Measurements from ENCODE around the gene INPP5A. TPM values are rescaled to one million over a fixed set of nuclear protein-coding genes. Genes with fewer than 3 reads are reported as not detected.

Gene INPP5A
- polyA plus RNA-seq, 4 donors: 21.1 to 25.0 (median 22.8) TPM

- 81 to 87% (median 83%) methylated on average over 11 of the region's 11 CpGs for WGBS, 3 donors
- H3K36me3 ChIP-seq (ENCODE audit: control insufficient read depth in 3 of 3, insufficient read depth in 2 of 3, low read depth in 1 of 3, low read length in 3 of 3): peaks cover 0 to 14% (median 0%) of the 10 kb centered on the region in 3 donors
- H3K4me3 ChIP-seq (ENCODE audit: low read depth in 1 of 3, low read length in 3 of 3): no peak overlapping the region
- FAIRE-seq (no peak), DNase-seq (no peak)
- H3K27ac ChIP-seq (ENCODE audit: low read depth in 1 of 3, low read length in 2 of 3): no peak overlapping the region
- H3K9me3 ChIP-seq (ENCODE audit: control insufficient read depth in 2 of 2, insufficient read depth in 1 of 2, low read depth in 1 of 2, low read length in 1 of 2): no peaks in the 10 kb centered on the region
- H3K4me1 ChIP-seq (ENCODE audit: control insufficient read depth in 3 of 3, insufficient read depth in 2 of 3, low read depth in 1 of 3, low read length in 2 of 3): peaks cover 0 to 25% (median 8%) of the 10 kb centered on the region in 3 donors
- H3K27me3 ChIP-seq (ENCODE audit: control insufficient read depth in 3 of 3, insufficient read depth in 3 of 3, low read length in 3 of 3): no peaks in the 10 kb centered on the region
These were observed 3.5 kb downstream of the INPP5A start for GRCh38 chr10:132541129-132541528.

GRCh38 chr10:132541601-132542011 lies 4.0 kb downstream of the INPP5A start:
- no peaks in the 10 kb centered on the region for H3K27me3 ChIP-seq (ENCODE audit: control insufficient read depth in 3 of 3, insufficient read depth in 3 of 3, low read length in 3 of 3)
- no peak overlapping the region for H3K27ac ChIP-seq (ENCODE audit: low read depth in 1 of 3, low read length in 2 of 3)
- no peaks in the 10 kb centered on the region for H3K9me3 ChIP-seq (ENCODE audit: control insufficient read depth in 2 of 2, insufficient read depth in 1 of 2, low read depth in 1 of 2, low read length in 1 of 2)
- peaks cover 3 to 24% (median 8%) of the 10 kb centered on the region in 3 donors for H3K4me1 ChIP-seq (ENCODE audit: control insufficient read depth in 3 of 3, insufficient read depth in 2 of 3, low read depth in 1 of 3, low read length in 2 of 3)
- peaks cover 0 to 16% (median 0%) of the 10 kb centered on the region in 3 donors for H3K36me3 ChIP-seq (ENCODE audit: control insufficient read depth in 3 of 3, insufficient read depth in 2 of 3, low read depth in 1 of 3, low read length in 3 of 3)
- no peak overlapping the region for H3K4me3 ChIP-seq (ENCODE audit: low read depth in 1 of 3, low read length in 3 of 3)
- DNase-seq: no peak
- no peak for FAIRE-seq
- 63 to 65% (median 64%) methylated on average over 3 of the region's 3 CpGs for WGBS, 3 donors

- Histone ChIP-seq H3K27ac (ENCODE audit: low read depth in 1 of 3, low read length in 2 of 3) (no peak overlapping the region), H3K4me1 (ENCODE audit: control insufficient read depth in 3 of 3, insufficient read depth in 2 of 3, low read depth in 1 of 3, low read length in 2 of 3) (peaks cover 5 to 26% (median 8%) of the 10 kb centered on the region in 3 donors), H3K36me3 (ENCODE audit: control insufficient read depth in 3 of 3, insufficient read depth in 2 of 3, low read depth in 1 of 3, low read length in 3 of 3) (peaks cover 0 to 16% (median 0%) of the 10 kb centered on the region in 3 donors), H3K27me3 (ENCODE audit: control insufficient read depth in 3 of 3, insufficient read depth in 3 of 3, low read length in 3 of 3) (no peaks in the 10 kb centered on the region), H3K4me3 (ENCODE audit: low read depth in 1 of 3, low read length in 3 of 3) (no peak overlapping the region), H3K9me3 (ENCODE audit: control insufficient read depth in 2 of 2, insufficient read depth in 1 of 2, low read depth in 1 of 2, low read length in 1 of 2) (no peaks in the 10 kb centered on the region)
- no peak for FAIRE-seq
- 83 to 88% (median 88%) methylated on average over 19 of the region's 19 CpGs for WGBS, 3 donors
- no peak for DNase-seq
These were observed 4.6 kb downstream of the INPP5A start for GRCh38 chr10:132542086-132542775.

GRCh38 chr10:132542819-132543218 lies 5.2 kb downstream of the INPP5A start:
- H3K27ac ChIP-seq (ENCODE audit: low read depth in 1 of 3, low read length in 2 of 3): no peak overlapping the region
- WGBS, 3 donors: 80 to 89% (median 83%) methylated on average over 3 of the region's 3 CpGs
- H3K4me1 ChIP-seq (ENCODE audit: control insufficient read depth in 3 of 3, insufficient read depth in 2 of 3, low read depth in 1 of 3, low read length in 2 of 3): peaks cover 5 to 26% (median 8%) of the 10 kb centered on the region in 3 donors

GRCh38 chr10:132543916-132544743 lies 6.5 kb downstream of the INPP5A start:
- H3K36me3 ChIP-seq (ENCODE audit: control insufficient read depth in 3 of 3, insufficient read depth in 2 of 3, low read depth in 1 of 3, low read length in 3 of 3): peaks cover 0 to 19% (median 0%) of the 10 kb centered on the region in 3 donors
- WGBS, 3 donors: 58 to 70% (median 64%) methylated on average over 28 of the region's 28 CpGs
- no peak overlapping the region for H3K27ac ChIP-seq (ENCODE audit: low read depth in 1 of 3, low read length in 2 of 3)
- DNase-seq (no peak), FAIRE-seq (no peak)
- peaks cover 2 to 17% (median 5%) of the 10 kb centered on the region in 3 donors for H3K4me1 ChIP-seq (ENCODE audit: control insufficient read depth in 3 of 3, insufficient read depth in 2 of 3, low read depth in 1 of 3, low read length in 2 of 3)
- no peak overlapping the region for H3K4me3 ChIP-seq (ENCODE audit: low read depth in 1 of 3, low read length in 3 of 3)
- H3K9me3 ChIP-seq (ENCODE audit: control insufficient read depth in 2 of 2, insufficient read depth in 1 of 2, low read depth in 1 of 2, low read length in 1 of 2): no peaks in the 10 kb centered on the region
- H3K27me3 ChIP-seq (ENCODE audit: control insufficient read depth in 3 of 3, insufficient read depth in 3 of 3, low read length in 3 of 3): no peaks in the 10 kb centered on the region

More at GRCh38 chr10:132542819-132543218, 5.2 kb downstream of the INPP5A start:
- DNase-seq (no peak), FAIRE-seq (no peak)
- H3K27me3 ChIP-seq (ENCODE audit: control insufficient read depth in 3 of 3, insufficient read depth in 3 of 3, low read length in 3 of 3): no peaks in the 10 kb centered on the region
- H3K4me3 ChIP-seq (ENCODE audit: low read depth in 1 of 3, low read length in 3 of 3): no peak overlapping the region
- peaks cover 0 to 16% (median 0%) of the 10 kb centered on the region in 3 donors for H3K36me3 ChIP-seq (ENCODE audit: control insufficient read depth in 3 of 3, insufficient read depth in 2 of 3, low read depth in 1 of 3, low read length in 3 of 3)
- H3K9me3 ChIP-seq (ENCODE audit: control insufficient read depth in 2 of 2, insufficient read depth in 1 of 2, low read depth in 1 of 2, low read length in 1 of 2): no peaks in the 10 kb centered on the region

- H3K4me3 ChIP-seq (ENCODE audit: low read depth in 1 of 3, low read length in 3 of 3): no peak overlapping the region
- no peak for FAIRE-seq
- no peak overlapping the region for H3K27ac ChIP-seq (ENCODE audit: low read depth in 1 of 3, low read length in 2 of 3)
- 57 to 71% (median 66%) methylated on average over 35 of the region's 35 CpGs for WGBS, 3 donors
- DNase-seq: peak in 1 of 2 donors; percentile 36
- peaks cover 2 to 15% (median 5%) of the 10 kb centered on the region in 3 donors for H3K4me1 ChIP-seq (ENCODE audit: control insufficient read depth in 3 of 3, insufficient read depth in 2 of 3, low read depth in 1 of 3, low read length in 2 of 3)
- H3K9me3 ChIP-seq (ENCODE audit: control insufficient read depth in 2 of 2, insufficient read depth in 1 of 2, low read depth in 1 of 2, low read length in 1 of 2): no peaks in the 10 kb centered on the region
- H3K27me3 ChIP-seq (ENCODE audit: control insufficient read depth in 3 of 3, insufficient read depth in 3 of 3, low read length in 3 of 3): no peaks in the 10 kb centered on the region
- H3K36me3 ChIP-seq (ENCODE audit: control insufficient read depth in 3 of 3, insufficient read depth in 2 of 3, low read depth in 1 of 3, low read length in 3 of 3): peaks cover 0 to 19% (median 0%) of the 10 kb centered on the region in 3 donors
These were observed 7.4 kb downstream of the INPP5A start for GRCh38 chr10:132544744-132545658.

- peaks cover 0 to 9% (median 5%) of the 10 kb centered on the region in 3 donors for H3K4me1 ChIP-seq (ENCODE audit: control insufficient read depth in 3 of 3, insufficient read depth in 2 of 3, low read depth in 1 of 3, low read length in 2 of 3)
- FAIRE-seq (no peak), DNase-seq (no peak)
These were observed 8.2 kb downstream of the INPP5A start for GRCh38 chr10:132545659-132546367.

More at GRCh38 chr10:132545659-132546367, 8.2 kb downstream of the INPP5A start:
- Histone ChIP-seq H3K27ac (ENCODE audit: low read depth in 1 of 3, low read length in 2 of 3) (no peak overlapping the region), H3K9me3 (ENCODE audit: control insufficient read depth in 2 of 2, insufficient read depth in 1 of 2, low read depth in 1 of 2, low read length in 1 of 2) (no peaks in the 10 kb centered on the region), H3K4me3 (ENCODE audit: low read depth in 1 of 3, low read length in 3 of 3) (no peak overlapping the region), H3K27me3 (ENCODE audit: control insufficient read depth in 3 of 3, insufficient read depth in 3 of 3, low read length in 3 of 3) (no peaks in the 10 kb centered on the region), H3K36me3 (ENCODE audit: control insufficient read depth in 3 of 3, insufficient read depth in 2 of 3, low read depth in 1 of 3, low read length in 3 of 3) (peaks cover 0 to 20% (median 0%) of the 10 kb centered on the region in 3 donors)
- WGBS, 3 donors: 94 to 95% (median 94%) methylated on average over 34 of the region's 34 CpGs
